ENCODE data around the gene GALNTL6. TPM values are rescaled to one million over a fixed set of nuclear protein-coding genes. Genes with fewer than 3 reads are reported as not detected.

GALNTL6 gene
- total and polyA plus RNA-seq, 3 donors from 2014 or later = 2.9 to 6.2 (median 4.9) TPM

GRCh38 chr4:172786039-172786792 is 973.0 kb downstream of the GALNTL6 start:
- H3K36me3 ChIP-seq (ENCODE audit: low read depth, missing control alignments) = no peaks in the 10 kb centered on the region
- TF ChIP-seq POLR2A (IDR thresholded peaks at IDR 0.05) (no peak), CTCF (IDR thresholded peaks at IDR 0.05) (no peak)
- DNase-seq = peak; percentile 27
- 27 to 41% methylated on average over 4 of the region's 4 CpGs for WGBS, 2 donors
- intact Hi-C loops (cut with DNase I; ENCODE audit: low total_unique reads) = no loop called here
- H3K9me3 ChIP-seq = no peaks in the 10 kb centered on the region
- H3K27ac ChIP-seq = no peak overlapping the region
- no peaks in the 10 kb centered on the region for H3K4me1 ChIP-seq
- H3K4me3 ChIP-seq = no peak overlapping the region
- no peaks in the 10 kb centered on the region for H3K27me3 ChIP-seq

GRCh38 chr4:172787111-172787510 is 973.9 kb downstream of the GALNTL6 start:
- H3K27ac ChIP-seq = no peak overlapping the region
- no peaks in the 10 kb centered on the region for H3K36me3 ChIP-seq (ENCODE audit: low read depth, missing control alignments)
- no peak for TF ChIP-seq CTCF (IDR thresholded peaks at IDR 0.05)
- no peak for TF ChIP-seq POLR2A (IDR thresholded peaks at IDR 0.05)
- H3K4me3 ChIP-seq = no peak overlapping the region
- intact Hi-C loops (cut with DNase I; ENCODE audit: low total_unique reads) = no loop called here
- no peaks in the 10 kb centered on the region for H3K27me3 ChIP-seq
- H3K4me1 ChIP-seq = no peaks in the 10 kb centered on the region
- DNase-seq = no peak
- WGBS, 2 donors = 80 to 83% methylated on average over 3 of the region's 3 CpGs
- H3K9me3 ChIP-seq = no peaks in the 10 kb centered on the region

GRCh38 chr4:172791841-172792240 is 978.6 kb downstream of the GALNTL6 start:
- H3K27me3 ChIP-seq = no peaks in the 10 kb centered on the region
- TF ChIP-seq POLR2A (IDR thresholded peaks at IDR 0.05) (no peak), CTCF (IDR thresholded peaks at IDR 0.05) (no peak)
- H3K4me3 ChIP-seq = no peak overlapping the region
- DNase-seq = no peak
- no peaks in the 10 kb centered on the region for H3K4me1 ChIP-seq
- WGBS, 2 donors = 91 to 93% methylated on average over 4 of the region's 4 CpGs
- no peaks in the 10 kb centered on the region for H3K36me3 ChIP-seq (ENCODE audit: low read depth, missing control alignments)
- intact Hi-C loops (cut with DNase I; ENCODE audit: low total_unique reads) = no loop called here
- H3K9me3 ChIP-seq = no peaks in the 10 kb centered on the region
- H3K27ac ChIP-seq = no peak overlapping the region

- TF ChIP-seq CTCF (IDR thresholded peaks at IDR 0.05) = no peak
- TF ChIP-seq POLR2A (IDR thresholded peaks at IDR 0.05) = no peak
- WGBS, 2 donors = 55 to 66% methylated on average over 4 of the region's 4 CpGs
- no peak overlapping the region for H3K4me3 ChIP-seq
- H3K27ac ChIP-seq = no peak overlapping the region
- no peaks in the 10 kb centered on the region for H3K36me3 ChIP-seq (ENCODE audit: low read depth, missing control alignments)
- DNase-seq = no peak
- H3K4me1 ChIP-seq = no peaks in the 10 kb centered on the region
- H3K9me3 ChIP-seq = no peaks in the 10 kb centered on the region
- no peaks in the 10 kb centered on the region for H3K27me3 ChIP-seq
- intact Hi-C loops (cut with DNase I; ENCODE audit: low total_unique reads) = no loop called here
Measured at GRCh38 chr4:172793565-172794306, 980.5 kb downstream of the GALNTL6 start.

Measured in testis (tissue), 3 donors.